SK-MEL-5 (cell line): ENCODE data around the gene SMC1B. TPM values are rescaled to one million over a fixed set of nuclear protein-coding genes. Genes with fewer than 3 reads are reported as not detected.
"Not testable (repeated sequence)": the region's sequence is repeated elsewhere in the genome, so short reads cannot be mapped to it uniquely, and the experiment has no call there.

Source experiments
- DNase-seq: peaks from one replicate; pipeline ENCODE4 v3.0.0-alpha.2; 2016; ENCODE audit warnings: low read depth, low spot score
- in situ Hi-C: cut with HindIII; loops from 2 replicates; pipeline ENCODE4 v1.10.0; 2016; ENCODE audit warnings: low sequenced_read_pairs, high pct_unique_total_duplicates, low pct_unique_long_range_greater_than_20kb
- total RNA-seq: library from RNA; depleted of rRNA; stranded (reverse); fragments of >200 nt; shearing (Covaris generic); gene quantifications from 2 replicates; pipeline ENCODE4 v1.2.3, GENCODE V29; 2014

SMC1B gene
- total RNA-seq, 1 experiment from 2014 or later, result 0.16 TPM

GRCh38 chr22:45449442-45449841 lies 36.0 kb upstream of the SMC1B start:
- in situ Hi-C loops, DNase-seq: not testable (repeated sequence)

GRCh38 chr22:45448431-45448830 lies 35.0 kb upstream of the SMC1B start:
- DNase-seq, result no peak
- in situ Hi-C loops, result no loop called here

- in situ Hi-C loops, DNase-seq: not testable (repeated sequence)
Measured at GRCh38 chr22:45447596-45447995, 34.2 kb upstream of the SMC1B start.

GRCh38 chr22:45446216-45446615 lies 32.8 kb upstream of the SMC1B start:
- in situ Hi-C loops, result no loop called here
- DNase-seq, result no peak

GRCh38 chr22:45445031-45445710 lies 31.8 kb upstream of the SMC1B start:
- no peak for DNase-seq
- in situ Hi-C loops, result no loop called here

DNA sequence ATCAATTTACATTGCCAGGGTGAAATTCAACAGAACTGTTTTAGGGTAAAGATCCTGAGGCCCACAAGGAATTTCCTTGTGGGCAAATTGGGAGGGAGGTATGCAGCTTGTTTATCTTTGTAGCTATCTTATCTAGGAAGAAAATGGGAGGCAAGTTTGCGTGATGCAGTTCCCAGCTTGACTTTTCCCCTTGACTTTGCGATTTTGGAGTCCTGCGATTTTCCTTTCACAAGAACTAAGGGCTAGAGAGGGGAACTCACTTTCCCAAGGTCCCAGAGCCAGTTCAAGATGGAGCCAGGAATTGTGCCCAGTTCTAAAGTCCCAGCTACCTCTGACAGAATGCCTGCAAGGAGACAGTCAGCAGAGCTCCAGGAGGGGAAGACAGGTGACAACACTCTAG lies 30.8 kb upstream of the SMC1B start:
- no peak for DNase-seq
- in situ Hi-C loops, result no loop called here

DNA sequence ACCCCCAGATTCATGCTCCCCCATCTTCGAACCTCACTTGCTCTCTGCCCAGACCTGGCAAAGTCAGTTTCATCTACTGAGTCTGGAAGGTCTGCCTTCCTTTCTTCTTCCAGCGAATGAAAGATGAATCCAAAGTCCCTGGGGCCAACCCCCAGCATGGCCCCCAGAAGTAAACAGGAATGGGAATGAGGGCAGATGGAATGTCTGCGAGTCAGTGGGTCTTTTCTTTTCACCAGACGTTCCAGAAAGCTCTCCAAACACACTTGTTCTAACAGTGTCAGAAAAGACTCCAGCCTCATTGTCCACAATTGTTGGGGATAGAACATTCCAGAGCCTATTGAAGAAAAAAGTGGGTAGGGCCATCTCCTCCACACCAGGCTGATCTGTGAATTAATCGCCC lies 28.7 kb upstream of the SMC1B start:
- DNase-seq, result no peak
- in situ Hi-C loops, result no loop called here

GRCh38 chr22:45441138-45441537 lies 27.7 kb upstream of the SMC1B start:
- in situ Hi-C loops, result no loop called here
- peak; percentile 67 for DNase-seq

- DNase-seq, in situ Hi-C loops: not testable (repeated sequence)
Measured at GRCh38 chr22:45440688-45441087, 27.3 kb upstream of the SMC1B start.

- in situ Hi-C loops, result no loop called here
- no peak for DNase-seq
Measured at GRCh38 chr22:45438336-45438735, 24.9 kb upstream of the SMC1B start.

GRCh38 chr22:45436871-45437517 lies 23.6 kb upstream of the SMC1B start:
- in situ Hi-C loops, DNase-seq: not testable (repeated sequence)

DNA sequence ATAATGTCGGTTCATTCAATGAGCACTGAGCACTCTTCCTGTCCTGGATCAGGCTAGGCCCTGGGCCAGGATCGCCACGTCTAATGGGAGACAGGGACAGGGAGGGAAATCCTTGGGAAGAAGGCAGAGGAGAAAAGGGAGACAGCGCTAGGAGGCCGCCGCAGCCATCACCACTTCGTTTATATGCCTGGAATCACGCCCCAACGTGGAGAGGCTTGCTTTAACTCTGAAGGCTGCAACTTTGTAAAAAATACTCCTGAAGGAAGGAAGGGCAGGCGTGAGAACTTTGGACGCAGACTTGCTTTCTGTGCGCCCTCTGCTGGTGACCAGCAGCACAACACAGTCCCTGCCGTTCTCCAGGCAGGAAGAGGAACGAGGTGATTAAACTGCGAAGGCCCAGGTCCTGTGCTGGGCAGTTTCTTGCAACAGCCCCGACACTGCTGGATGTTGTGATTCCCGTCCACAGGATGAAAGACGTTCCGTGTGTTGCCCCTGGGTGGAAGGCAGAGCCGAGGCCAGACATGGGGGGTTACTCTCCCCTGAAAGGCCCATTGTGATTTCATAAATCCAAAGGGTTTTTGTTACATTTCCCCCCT lies 22.2 kb upstream of the SMC1B start:
- DNase-seq, result peak; percentile 92
- in situ Hi-C loops, result no loop called here

- DNase-seq, result no peak
- in situ Hi-C loops, result no loop called here
Measured at GRCh38 chr22:45434981-45435380, 21.6 kb upstream of the SMC1B start.

GRCh38 chr22:45430871-45431270 lies 17.5 kb upstream of the SMC1B start:
- in situ Hi-C loops, result no loop called here
- no peak for DNase-seq

DNA sequence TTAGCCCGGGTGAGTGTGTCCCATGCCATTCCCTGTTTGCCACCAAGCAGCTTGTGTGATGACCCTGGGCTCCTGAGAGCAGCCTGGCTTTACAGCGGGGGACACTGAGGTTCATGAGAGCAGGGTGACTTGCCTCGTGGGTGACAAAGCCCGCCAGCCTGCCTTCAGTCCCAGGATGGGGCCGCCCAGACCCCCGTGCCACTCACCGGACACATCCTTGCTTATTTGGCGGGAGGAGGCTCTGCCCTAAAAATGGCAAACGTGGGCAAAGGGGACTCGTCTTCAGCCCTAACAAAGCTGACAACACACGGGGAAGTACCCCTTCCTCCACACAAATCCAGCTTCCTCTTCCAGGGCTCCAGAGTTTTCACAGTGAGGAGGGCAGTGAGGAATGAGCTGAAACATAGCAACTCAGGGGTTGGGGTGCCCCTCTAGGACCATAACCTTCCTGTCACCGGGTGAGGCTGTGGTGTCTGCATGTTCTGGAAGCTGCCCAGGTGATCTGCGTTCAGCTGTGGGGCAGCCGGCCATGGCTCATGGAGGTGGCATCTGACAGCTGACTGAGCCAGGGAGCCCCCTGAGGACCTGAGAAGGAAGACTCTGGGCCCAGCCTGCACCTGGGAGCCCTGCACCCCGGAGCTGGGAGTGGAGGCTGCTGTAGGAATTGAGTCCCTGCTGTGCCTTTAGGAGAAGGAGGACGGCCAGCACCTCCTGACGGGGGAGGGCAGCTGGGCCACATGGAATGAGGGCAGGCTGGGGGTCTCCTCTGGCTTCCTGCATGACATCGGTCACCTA lies 16.8 kb upstream of the SMC1B start:
- DNase-seq, result no peak
- in situ Hi-C loops, result no loop called here

DNA sequence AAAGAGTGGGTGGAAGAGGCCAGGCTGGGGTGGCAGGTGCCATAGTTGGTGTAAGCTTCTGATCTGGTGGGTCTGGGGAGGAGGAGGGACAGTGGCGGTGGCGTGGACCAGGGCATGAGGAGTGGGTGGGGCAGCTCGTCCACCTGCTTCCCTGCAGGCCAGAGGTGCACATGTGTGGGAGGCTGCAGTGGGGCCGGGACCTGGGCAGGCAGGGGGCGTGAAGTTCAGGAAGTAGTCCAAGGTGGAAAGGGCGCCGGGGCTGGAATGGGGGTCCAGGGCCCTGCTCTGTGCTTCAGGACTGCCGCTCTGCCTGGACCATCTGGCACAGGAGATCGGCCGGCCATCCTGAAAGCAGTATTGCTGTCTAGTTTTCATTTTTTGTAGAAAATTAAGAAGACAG lies 16.0 kb upstream of the SMC1B start:
- DNase-seq, result no peak
- in situ Hi-C loops, result no loop called here

DNA sequence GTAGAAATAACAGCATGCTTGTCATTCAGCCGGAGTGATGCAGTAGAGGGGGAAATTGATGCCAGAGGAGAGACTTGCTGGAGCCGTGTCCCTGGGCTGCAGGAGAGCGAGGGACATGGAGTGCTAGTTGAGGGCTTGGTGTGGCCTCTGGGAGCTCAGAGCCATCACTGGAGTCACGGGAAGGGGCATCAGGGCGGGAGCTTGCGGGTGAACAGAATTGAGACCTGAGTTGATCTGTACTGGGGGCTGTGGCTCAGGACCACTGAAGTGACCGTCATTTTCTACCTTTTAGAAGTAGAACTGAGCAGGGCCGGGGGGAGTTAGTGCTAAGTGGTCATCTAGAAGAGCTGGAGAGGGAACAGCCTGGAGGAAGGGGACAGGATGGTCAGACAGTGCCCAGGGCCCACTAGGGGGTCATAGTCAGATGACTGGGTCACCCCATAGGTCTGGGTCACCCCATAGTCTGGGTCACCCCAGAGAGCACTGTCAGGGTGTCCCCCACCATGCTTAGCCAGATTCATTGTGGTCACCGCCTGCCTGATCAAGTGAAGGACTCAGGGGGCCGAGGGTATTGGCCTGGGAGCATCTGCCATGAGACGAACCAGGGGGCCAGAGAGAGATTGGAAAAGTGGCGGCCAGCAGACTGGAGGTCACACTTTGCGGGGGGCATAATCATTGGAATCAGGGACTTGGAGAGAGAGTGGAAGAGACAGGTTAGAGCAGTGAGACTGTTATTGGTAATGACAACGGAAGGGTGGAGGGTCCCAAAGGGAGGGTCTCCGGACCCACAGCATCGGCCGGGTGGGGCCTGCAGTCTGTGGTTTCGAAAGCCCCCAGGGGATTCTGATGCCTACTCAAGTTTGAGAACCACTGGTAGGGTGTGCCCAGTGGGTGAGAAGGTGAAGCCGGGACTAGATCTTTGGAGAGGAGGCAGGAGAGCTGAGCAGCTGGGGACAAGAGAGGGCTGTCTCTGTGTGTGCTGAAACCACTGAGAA lies 15.3 kb upstream of the SMC1B start:
- in situ Hi-C loops, result no loop called here

More for the DNA sequence above, 15.3 kb upstream of the SMC1B start:
- DNase-seq, result no peak
